ENCODE data around the gene UBE2O. TPM values are rescaled to one million over a fixed set of nuclear protein-coding genes. Genes with fewer than 3 reads are reported as not detected.
"Not testable (repeated sequence)": the region's sequence is repeated elsewhere in the genome, so short reads cannot be mapped to it uniquely, and the experiment has no call there.

Gene UBE2O
- total RNA-seq, 4 donors from 2014 or later = 20.5 to 75.1 (median 31.6) TPM

- TF ChIP-seq POLR2A (IDR thresholded peaks at IDR 0.05) (no peak), CTCF (IDR thresholded peaks at IDR 0.05) (no peak)
- H3K9me3 ChIP-seq = no peaks in the 10 kb centered on the region
- H3K4me3 ChIP-seq = no peak overlapping the region
- no peak for DNase-seq
- peaks cover 0 to 28% (median 0%) of the 10 kb centered on the region in 3 donors for H3K36me3 ChIP-seq
- H3K27me3 ChIP-seq = no peaks in the 10 kb centered on the region
- H3K27ac ChIP-seq = no peak overlapping the region
- peaks cover 0 to 16% (median 0%) of the 10 kb centered on the region in 4 donors for H3K4me1 ChIP-seq
Measured at GRCh38 chr17:76350463-76350862, 102.5 kb downstream of the UBE2O start.

GRCh38 chr17:76346936-76347335 is 106.0 kb downstream of the UBE2O start:
- not testable (repeated sequence) for DNase-seq, H3K4me1 ChIP-seq, H3K27ac ChIP-seq, H3K4me3 ChIP-seq, H3K9me3 ChIP-seq, H3K27me3 ChIP-seq
- peaks cover 0 to 57% (median 0%) of the 10 kb centered on the region in 3 donors for H3K36me3 ChIP-seq

- Histone ChIP-seq H3K27ac (no peak overlapping the region), H3K4me1 (no peaks in the 10 kb centered on the region), H3K36me3 (peaks cover 0 to 64% (median 0%) of the 10 kb centered on the region in 3 donors), H3K27me3 (no peaks in the 10 kb centered on the region), H3K4me3 (no peak overlapping the region), H3K9me3 (no peaks in the 10 kb centered on the region)
- TF ChIP-seq CTCF (IDR thresholded peaks at IDR 0.05) = no peak
- TF ChIP-seq POLR2A (IDR thresholded peaks at IDR 0.05) = no peak
- no peak for DNase-seq
Measured at GRCh38 chr17:76345377-76345974, 107.5 kb downstream of the UBE2O start.

- Histone ChIP-seq H3K27ac (no peak overlapping the region), H3K36me3 (peaks cover 0 to 62% (median 0%) of the 10 kb centered on the region in 3 donors)
Measured at GRCh38 chr17:76343106-76343505, 109.8 kb downstream of the UBE2O start.

GRCh38 chr17:76341301-76341700 is 111.7 kb downstream of the UBE2O start:
- H3K27me3 ChIP-seq = no peaks in the 10 kb centered on the region
- DNase-seq = no peak
- H3K4me3 ChIP-seq = no peak overlapping the region
- H3K9me3 ChIP-seq = no peaks in the 10 kb centered on the region
- TF ChIP-seq CTCF (IDR thresholded peaks at IDR 0.05) = no peak
- TF ChIP-seq POLR2A (IDR thresholded peaks at IDR 0.05) = no peak
- peaks cover 0 to 44% (median 0%) of the 10 kb centered on the region in 3 donors for H3K36me3 ChIP-seq
- H3K27ac ChIP-seq = no peak overlapping the region
- H3K4me1 ChIP-seq = no peaks in the 10 kb centered on the region

More at GRCh38 chr17:76343106-76343505, 109.8 kb downstream of the UBE2O start:
- TF ChIP-seq POLR2A (IDR thresholded peaks at IDR 0.05) (no peak), CTCF (IDR thresholded peaks at IDR 0.05) (no peak)
- H3K4me1 ChIP-seq = no peaks in the 10 kb centered on the region
- no peak for DNase-seq
- no peak overlapping the region for H3K4me3 ChIP-seq
- H3K9me3 ChIP-seq = no peaks in the 10 kb centered on the region
- H3K27me3 ChIP-seq = no peaks in the 10 kb centered on the region

Other genes starting within 250 kb of the UBE2O start
- 100 to 1,000 TPM in 2 of 4 donors, 10 to 100 TPM in 2; 73.4 to 115 (median 106) TPM for gene RNF157, start 212.7 kb downstream of the UBE2O start, total RNA-seq
- 10 to 100 TPM; 14.0 to 74.1 (median 50.4) TPM for gene UBALD2, start 187.8 kb downstream of the UBE2O start, total RNA-seq
- gene QRICH2, start 144.9 kb downstream of the UBE2O start, total RNA-seq = 10 to 100 TPM in 1 of 4 donors, 1 to 10 TPM in 3; 1.2 to 10.7 (median 3.1) TPM
- 100 to 1,000 TPM in 1 of 4 donors, 10 to 100 TPM in 3; 39.4 to 105 (median 70.4) TPM for gene PRPSAP1, start 99.2 kb downstream of the UBE2O start, total RNA-seq
- 1 to 10 TPM in 3 of 4 donors, under 1 TPM in 1; 0.53 to 5.9 (median 3.8) TPM for gene SPHK1, start 68.5 kb downstream of the UBE2O start, total RNA-seq
- not detected for gene AANAT, start 14.5 kb upstream of the UBE2O start, total RNA-seq
- 100 to 1,000 TPM in 1 of 4 donors, 10 to 100 TPM in 2, 1 to 10 TPM in 1; 8.8 to 225 (median 33.0) TPM for gene RHBDF2, start 48.3 kb upstream of the UBE2O start, total RNA-seq
- 10 to 100 TPM in 3 of 4 donors, 1 to 10 TPM in 1; 5.8 to 81.7 (median 11.1) TPM for gene CYGB, start 84.6 kb upstream of the UBE2O start, total RNA-seq
- gene PRCD, start 86.9 kb upstream of the UBE2O start, total RNA-seq = 10 to 100 TPM in 1 of 4 donors, 1 to 10 TPM in 1, not detected in 2; 1.2 to 10.7 TPM
- gene ST6GALNAC2, start 132.7 kb upstream of the UBE2O start, total RNA-seq = 1 to 10 TPM in 1 of 4 donors, under 1 TPM in 1, not detected in 2; 0.94 to 2.5 TPM
- gene ST6GALNAC1, start 190.6 kb upstream of the UBE2O start, total RNA-seq = 100 to 1,000 TPM in 2 of 4 donors, 10 to 100 TPM in 2; 91.6 to 135 (median 102) TPM

Data from Peyer's patch (tissue), 4 donors.